ENCODE data around the gene DCHS2.

The DCHS2 gene

DNA sequence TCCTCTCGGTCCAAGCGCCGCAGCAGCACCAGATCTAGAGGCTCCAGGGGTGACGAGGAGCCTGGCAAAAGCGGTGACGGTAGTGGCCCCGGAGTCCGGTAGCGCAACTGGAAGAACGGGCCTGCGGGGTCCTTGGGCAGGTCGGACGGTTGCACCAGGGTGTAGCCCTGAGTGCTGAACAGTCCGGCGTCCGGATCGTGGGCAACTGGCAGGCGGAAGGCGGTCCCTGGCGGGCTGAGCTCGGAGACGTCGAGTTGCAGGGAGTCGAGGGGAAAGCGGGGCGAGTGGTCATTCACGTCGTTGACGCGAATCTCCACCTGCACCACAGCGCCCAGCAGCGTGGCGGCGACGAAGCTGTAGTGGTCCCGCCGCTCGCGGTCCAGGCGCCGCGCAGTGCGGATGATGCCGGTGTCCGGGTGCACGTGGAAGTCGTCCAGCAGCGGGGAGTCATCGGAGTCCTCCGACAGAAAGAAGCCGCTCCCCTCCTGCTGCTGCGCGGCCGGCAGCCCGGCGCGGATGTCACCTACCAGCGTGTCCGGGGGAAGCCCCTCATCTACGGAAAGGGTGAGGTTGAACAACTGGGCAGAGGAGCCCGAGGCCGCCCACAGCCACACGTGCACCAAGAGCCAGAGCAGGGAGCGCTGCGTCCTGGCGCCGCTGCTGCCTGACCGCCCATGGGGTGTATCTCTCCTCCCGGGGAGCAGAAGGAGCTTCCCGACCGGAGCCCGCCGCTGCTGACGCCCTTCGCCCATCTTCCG is 837 bp downstream of the DCHS2 start:
- DNase-seq (ENCODE audit: low spot score) = no peak

DNA sequence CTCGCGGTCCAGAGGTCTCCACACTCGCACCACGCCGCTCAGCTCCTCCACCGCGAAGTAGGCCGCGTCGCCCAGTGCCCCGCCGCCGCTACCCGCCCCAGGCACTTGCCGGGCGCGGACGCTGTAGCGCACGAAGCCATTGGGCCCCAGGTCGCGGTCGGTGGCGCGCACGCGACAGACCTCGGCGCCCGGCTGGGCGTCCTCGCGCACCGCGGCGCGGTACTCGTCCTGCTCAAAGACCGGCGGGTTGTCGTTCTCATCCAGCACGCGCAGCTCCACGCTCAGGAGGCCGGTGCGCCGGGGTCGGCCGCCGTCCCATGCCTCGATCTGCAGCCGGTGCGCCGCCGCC is 1.4 kb downstream of the DCHS2 start:
- DNase-seq (ENCODE audit: low spot score) = no peak

GRCh38 chr4:154489558-154490233 is 1.9 kb downstream of the DCHS2 start:
- DNase-seq (ENCODE audit: low spot score) = no peak

DNA sequence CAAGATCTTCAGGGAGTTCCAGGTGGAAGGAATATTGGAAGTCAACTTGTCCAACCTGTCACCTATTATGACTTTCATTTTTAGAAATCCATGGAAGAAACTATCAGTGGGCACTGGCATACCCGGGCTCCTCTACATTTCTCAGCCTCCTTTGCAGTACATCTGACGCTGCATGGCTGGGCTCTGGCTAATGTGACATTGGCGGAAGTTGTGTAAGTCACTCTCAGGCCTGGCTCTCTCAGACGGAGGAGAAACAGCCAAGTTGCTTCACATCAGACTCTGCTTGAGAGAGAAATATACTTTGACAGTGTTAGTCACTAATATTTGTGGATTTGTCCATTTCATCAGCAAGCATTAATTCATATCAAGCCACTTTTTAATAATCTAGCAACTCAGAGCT is 4.5 kb downstream of the DCHS2 start:
- DNase-seq (ENCODE audit: low spot score) = no peak

GRCh38 chr4:154485127-154485773 is 6.3 kb downstream of the DCHS2 start:
- no peak for DNase-seq (ENCODE audit: low spot score)

DNA sequence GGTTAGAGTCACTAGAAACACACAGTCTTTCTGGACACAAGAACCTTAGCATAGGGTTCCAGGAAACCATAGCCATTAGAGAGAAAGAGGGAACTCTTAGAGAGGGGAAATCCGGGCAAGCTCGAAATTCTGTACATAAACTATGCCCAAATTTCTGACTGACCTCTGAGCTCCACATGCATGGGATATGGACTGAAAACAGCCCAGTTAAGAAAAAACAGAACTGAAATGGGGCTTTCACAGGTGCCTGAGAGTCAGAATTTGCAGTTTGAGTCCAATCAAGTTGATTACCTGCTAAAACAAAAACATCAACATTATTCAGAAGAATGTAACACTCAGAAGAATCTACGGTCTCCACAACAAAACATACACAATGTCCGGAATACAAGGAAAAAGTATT is 13.1 kb downstream of the DCHS2 start:
- no peak for DNase-seq (ENCODE audit: low spot score)

GRCh38 chr4:154478128-154478527 is 13.5 kb downstream of the DCHS2 start:
- no peak for DNase-seq (ENCODE audit: low spot score)

- no peak for DNase-seq (ENCODE audit: low spot score)
These were observed 15.4 kb downstream of the DCHS2 start for GRCh38 chr4:154476232-154476631.

DNA sequence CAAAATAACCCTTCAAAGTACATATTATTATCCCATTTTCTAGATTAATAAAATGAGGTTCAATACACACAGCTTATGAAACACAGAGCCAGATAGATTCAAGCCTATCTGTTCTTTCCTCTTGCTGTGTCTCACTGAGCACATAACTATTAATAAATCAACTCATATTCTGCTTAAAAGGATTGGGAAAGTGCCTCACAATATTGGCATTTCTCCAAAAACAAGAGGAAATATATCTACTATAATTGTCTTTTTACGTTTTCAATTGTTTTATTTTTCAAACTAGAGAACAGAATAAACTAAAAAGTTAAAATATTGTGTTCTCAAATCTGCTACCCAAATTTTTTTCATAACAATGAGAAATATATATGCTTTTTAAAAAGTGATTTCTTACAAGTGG is 15.8 kb downstream of the DCHS2 start:
- no peak for DNase-seq (ENCODE audit: low spot score)

- no peak for DNase-seq (ENCODE audit: low spot score)
These were observed 18.1 kb downstream of the DCHS2 start for GRCh38 chr4:154473497-154473896.

GRCh38 chr4:154472858-154473257 is 18.7 kb downstream of the DCHS2 start:
- DNase-seq (ENCODE audit: low spot score) = no peak

DNA sequence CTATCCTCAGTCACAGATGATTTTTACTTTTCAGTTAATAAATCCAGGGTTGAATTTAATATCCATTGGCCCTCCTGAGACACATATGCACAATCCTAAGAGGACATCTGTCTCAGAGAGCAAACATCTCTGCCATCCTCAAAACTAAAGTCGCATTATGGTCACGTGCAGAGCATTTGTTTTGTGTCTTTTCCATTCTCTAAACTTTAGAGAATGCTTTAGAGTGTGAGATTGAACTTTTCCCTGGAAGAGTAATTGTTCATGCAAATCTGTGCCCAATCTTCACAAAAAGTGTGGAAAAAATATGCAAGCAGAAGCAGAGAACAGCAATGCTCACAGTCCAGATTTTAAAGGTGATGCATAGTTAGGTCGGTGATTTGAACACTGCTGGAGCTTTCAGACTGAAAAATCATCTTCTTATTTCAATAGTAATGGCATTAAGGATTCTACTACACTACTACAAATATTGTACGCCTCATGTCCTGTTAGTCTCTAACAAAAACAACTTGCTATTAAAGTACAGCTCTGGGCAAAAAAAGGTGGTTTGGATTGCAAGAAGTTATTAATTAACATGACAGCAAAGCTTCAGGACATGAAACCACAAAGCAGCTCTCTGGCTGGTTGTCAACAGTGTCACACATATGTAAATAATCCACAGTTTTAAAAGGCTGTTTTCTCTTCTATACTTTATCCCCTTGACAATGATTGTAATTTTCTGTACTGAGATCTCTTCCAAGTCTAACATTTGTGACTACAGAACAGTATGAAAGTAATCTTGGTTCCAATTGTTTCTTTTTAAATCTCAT is 19.9 kb downstream of the DCHS2 start:
- DNase-seq (ENCODE audit: low spot score) = no peak

DNA sequence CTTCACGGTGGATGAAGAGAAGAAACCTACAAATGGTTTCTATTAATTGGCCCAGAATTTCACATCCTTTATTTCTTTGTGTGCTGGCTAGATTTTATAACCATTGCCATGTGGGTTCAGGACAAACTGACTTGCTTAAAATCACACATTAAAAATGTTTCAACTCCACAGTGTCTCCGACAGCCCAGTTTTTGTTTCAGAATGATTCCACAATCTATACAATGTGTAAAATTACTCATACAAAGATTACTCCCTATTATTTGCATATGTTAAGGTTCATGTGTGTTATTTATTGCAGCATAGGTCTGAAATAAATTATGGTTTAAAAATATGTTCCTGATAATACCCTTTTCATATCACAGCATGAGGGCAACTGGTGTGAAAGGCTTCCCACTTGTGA is 20.6 kb downstream of the DCHS2 start:
- DNase-seq (ENCODE audit: low spot score) = no peak

DNA sequence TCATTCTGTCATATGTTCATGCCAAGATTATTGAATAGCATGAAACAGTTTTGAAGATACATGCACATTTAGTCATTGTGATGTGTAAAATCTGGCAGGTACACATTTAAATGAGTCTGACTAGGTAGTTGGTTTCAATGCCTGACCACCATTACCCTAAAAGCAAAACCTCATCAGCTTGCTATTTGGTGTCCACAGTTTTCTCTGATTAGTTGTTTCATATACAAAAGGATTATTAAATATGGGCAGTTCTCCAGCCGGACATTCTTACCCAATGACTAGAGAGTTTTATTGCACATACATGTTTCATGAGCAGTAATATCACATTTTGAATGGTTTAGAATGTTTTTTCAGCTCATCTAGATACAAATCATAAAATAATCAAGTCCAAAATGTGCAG is 23.7 kb downstream of the DCHS2 start:
- DNase-seq (ENCODE audit: low spot score) = no peak

DNA sequence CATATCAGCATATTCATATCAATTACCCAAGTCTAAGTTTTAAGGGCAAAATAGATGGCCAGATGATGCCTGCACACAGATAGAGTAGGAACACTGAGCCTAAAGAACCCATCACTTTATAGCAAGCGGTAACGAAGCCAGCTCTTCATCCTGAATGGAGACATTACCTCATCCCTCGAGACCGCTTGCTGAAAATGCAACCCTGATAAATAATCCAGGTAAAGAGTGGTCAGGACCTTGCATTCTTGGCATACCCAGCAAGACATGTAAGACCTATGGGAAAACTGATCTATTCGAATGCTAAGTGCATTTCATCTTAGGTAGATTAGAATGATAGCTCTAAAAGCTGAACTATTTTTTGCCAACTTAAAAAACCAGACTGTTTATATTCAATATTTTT is 25.3 kb downstream of the DCHS2 start:
- no peak for DNase-seq (ENCODE audit: low spot score)

GRCh38 chr4:154465085-154465484 is 26.5 kb downstream of the DCHS2 start:
- no peak for DNase-seq (ENCODE audit: low spot score)

DNA sequence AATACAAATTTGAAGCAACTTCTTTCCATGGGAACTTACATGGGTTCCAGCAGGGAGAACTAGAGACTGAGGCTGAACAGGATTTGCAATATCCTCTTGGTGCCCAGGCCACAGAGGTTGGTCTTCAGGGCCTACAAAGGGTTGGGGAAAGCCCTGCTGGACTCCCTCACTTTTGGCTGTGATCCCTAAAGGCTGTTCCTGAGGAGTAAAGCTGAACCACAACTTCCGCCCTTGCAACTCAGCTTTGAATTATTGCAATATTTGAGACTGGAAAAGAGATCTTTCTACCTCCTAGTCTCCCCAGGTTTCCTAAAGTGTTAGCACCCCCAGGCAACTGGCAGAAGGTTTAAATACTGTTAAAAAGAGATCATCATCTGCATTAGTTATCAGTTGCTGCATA is 26.9 kb downstream of the DCHS2 start:
- DNase-seq (ENCODE audit: low spot score) = no peak

DNA sequence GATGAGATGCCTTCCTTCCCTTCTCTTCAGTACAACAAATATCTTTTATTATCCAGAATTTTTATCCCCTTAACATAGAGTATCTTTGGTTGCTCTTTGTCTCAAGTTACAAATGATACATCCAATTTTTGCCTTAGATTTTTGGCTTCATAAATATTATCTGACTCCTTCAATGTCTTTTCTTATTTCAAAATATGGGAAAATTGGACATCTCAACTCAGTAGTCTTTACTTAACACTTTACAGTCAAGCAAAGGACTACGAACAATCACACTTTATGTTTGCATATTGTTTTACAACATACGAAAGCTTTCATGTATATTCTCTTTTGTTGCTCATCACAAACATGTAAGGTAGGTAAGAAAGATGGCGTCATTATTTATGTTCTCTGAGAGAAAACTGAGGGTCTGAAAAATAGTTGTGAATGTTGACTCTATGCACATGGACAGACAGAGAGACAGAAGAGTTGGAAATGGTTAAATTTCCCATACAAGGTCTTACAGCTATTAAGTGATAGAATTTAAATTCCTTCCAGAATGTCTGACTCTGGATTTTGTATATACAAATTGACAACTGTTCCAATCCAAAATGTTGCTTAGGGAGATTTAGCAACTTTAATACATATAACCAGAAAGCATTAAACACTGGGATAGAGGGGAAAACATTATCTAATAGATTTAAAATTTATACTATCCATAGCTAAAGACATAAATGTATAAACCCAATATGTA is 29.4 kb downstream of the DCHS2 start:
- no peak for DNase-seq (ENCODE audit: low spot score)

- no peak for DNase-seq (ENCODE audit: low spot score)
These were observed 34.1 kb downstream of the DCHS2 start for GRCh38 chr4:154457471-154457870.

GRCh38 chr4:154456889-154457288 is 34.7 kb downstream of the DCHS2 start:
- DNase-seq (ENCODE audit: low spot score) = no peak

GRCh38 chr4:154456240-154456639 is 35.4 kb downstream of the DCHS2 start:
- DNase-seq (ENCODE audit: low spot score) = no peak

DNA sequence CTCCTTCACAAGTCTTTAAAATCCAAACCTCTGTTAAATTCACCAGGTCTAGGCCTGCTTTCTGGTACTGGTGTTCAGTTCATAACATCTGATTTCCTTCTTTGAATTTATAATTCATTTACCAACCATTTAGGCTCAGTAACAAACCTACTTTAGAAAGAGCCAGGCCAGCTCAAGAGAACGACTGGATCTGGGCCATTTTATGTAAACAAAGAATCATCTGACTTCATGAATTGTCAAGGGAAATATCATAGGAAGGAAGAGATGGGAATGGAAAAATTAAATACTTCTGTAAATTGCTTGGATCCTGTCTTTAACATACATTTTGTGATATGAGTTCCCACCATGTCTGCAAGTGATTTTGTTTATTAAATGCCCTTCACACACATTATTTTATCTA is 36.5 kb downstream of the DCHS2 start:
- DNase-seq (ENCODE audit: low spot score) = no peak

Measured in COLO829 (cell line).